TTC549 (cell line): ENCODE results near the gene TNS1.

ENCODE experiments used
- FAIRE-seq: peaks from 2 replicates; lab custom pipeline; 2012; peaks lifted over from hg19 to GRCh38; lab: Jason Lieb, UNC

The TNS1 gene

DNA sequence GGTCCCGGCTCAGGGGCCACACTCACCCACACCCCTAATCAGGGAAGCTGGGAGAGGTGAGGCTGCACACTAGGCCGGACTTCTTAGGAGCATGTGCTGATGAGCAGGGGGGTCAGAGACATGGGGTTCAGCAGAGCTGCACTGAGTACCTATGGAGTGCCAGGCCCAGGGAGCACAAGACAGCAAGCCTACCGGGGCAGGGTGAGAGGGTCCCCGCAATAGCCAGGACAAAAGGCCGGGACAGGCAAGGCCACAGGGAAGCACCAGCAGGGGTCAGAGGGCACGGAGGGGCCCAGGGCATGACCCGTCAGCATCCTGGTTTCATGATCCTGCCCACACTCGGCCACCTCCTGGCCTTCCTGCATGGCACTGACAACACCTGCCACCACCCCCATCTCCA lies 73.5 kb downstream of the TNS1 start:
- no peak for FAIRE-seq

DNA sequence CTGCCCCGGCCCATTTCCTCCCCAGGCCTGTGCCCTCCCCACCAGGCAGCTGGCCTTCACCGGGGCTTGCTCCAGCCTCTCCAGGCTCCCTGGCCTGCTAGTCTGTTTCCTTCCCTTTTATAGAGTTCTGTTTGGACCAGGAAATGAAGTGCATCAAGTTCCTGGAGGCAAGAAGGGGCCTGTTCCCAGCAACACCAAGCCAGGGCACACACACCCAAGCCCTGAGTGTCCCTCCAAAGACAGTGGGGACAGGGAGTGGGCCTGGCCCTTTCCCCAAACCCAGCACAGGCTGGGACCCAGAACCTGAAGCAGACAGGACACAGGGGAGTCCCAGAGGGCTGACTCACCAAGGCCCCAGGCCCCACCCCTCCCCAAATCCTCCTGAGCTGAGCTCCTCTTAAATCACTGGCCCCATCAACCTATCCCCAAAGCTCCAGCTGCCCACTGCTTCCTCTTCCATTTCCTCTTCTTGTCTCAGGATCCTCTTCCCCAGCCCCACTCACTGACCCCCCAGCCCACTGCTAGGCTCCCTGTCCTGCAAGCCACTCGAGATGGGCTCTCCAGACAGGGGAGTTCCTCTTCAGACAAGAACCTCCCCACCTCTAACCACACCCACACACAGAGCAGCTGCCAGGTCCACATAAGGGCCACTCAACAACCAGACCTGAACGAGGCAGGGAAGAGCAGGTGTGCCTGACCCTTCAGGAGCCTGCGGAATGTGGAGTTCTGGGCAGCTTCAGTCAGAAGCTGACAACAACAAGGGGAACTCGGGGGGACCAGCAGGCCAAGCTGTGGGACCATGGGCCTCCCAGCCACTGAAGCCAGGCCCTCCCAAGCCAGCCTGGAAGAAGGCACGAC lies 74.2 kb downstream of the TNS1 start:
- no peak for FAIRE-seq

DNA sequence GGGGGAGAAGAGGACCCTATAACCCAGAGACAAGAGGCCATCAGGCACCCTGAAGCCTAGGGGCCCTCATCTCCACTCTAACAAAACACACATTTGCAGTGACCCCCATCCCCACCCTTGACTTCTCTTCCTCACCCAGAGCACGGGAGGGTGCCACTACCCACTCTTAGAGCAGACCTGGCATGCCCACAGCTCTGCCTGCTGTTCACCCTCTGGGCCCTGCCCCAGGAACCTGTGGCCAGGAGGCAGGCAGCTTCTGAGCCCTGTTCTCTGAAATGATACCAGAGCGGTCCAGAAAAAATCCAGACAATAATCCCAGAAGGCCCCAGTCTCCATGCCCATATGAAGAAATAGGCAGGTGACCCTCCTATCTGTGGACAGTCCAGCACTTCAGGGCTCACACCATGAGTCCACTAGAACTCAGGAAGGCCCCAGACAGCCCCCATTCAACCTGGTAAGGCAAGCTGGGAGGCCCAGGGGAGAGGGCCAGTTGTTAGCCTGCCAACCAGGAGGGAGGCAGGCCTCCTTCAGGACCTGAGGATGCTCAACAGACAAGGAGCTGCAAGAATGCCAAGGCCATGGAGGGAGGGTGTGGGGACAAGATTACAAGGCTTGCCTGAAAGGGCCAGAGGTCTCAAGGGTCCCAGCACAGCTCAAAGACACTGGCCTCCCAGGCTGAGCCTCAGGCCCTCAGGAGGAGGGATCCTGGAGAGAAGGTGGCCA lies 75.0 kb downstream of the TNS1 start:
- no peak for FAIRE-seq

DNA sequence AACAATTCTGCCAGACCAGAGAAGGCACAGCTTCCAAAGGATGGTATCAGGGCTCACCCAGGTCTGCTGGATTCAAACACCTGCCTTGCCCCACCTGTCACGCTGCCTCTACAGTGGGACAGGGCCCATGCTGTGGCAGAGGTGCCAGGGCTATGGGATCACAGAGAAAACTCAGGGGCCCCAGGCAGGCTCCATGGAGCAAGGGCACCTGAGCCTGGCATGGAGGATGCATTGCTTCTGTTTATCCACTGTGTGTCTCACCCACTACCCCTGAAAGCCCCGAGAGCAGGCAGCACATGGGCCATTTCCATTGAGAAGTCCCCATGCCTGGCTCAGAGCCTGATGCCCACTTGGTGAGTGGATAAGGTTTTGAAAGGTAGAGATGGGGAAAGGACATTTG lies 76.0 kb downstream of the TNS1 start:
- no peak for FAIRE-seq

DNA sequence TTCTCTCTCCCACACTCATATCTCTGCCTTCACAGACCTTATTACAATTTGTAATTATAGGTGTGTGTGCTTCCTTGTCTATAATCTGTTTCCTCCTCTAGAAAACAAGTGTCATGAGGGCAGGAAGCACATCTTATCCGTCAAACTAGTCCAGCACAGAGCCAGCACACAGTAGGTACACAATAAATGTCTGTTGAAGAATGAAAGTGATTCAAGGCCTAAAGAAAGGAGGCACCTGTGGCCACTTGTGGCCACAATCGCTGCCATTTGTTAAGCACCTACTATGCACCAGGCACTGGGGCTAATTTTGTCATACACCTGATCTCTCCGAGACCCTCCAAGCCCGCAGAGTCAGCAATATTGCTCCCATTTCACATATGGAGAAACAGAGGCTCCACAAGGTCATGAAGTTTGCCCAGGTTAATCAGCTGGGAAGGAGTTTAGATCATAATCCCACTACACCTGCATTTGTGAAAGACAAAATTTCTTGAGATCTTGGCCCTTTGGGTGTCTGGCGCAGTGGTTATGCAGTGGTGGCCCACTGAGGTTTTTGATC lies 78.4 kb downstream of the TNS1 start:
- no peak for FAIRE-seq

DNA sequence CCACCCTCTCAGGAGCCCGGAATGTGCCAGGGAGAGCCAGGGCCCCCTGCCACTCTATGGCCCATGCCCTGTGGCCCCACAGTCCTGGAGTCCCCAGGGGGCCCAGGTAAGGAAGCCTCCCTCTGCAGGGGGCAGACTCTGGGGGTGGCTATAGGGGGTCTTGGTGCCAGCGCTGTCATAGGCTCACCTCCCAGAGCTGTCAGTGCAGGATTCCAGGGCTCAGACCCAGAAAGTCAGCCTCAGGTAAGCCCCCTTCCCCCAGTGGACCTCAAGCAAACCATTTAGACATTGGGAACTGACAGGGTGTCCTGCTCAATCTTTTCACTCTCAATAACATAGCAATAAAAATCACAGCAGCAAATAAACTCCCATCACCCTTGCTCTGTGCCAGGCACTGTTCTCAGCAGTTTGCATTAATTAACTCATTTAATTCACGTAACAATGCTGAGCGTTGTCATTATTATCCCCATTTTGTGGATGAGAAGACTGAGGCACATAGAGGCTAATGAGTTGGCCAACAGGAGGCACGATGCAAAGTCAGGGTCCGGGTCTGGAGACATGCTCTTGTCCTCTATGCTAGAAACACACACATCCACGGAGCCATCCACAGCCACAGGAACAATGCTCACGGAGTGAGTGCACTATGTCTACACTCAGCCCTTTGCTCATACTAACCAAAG lies 79.6 kb downstream of the TNS1 start:
- FAIRE-seq = no peak

DNA sequence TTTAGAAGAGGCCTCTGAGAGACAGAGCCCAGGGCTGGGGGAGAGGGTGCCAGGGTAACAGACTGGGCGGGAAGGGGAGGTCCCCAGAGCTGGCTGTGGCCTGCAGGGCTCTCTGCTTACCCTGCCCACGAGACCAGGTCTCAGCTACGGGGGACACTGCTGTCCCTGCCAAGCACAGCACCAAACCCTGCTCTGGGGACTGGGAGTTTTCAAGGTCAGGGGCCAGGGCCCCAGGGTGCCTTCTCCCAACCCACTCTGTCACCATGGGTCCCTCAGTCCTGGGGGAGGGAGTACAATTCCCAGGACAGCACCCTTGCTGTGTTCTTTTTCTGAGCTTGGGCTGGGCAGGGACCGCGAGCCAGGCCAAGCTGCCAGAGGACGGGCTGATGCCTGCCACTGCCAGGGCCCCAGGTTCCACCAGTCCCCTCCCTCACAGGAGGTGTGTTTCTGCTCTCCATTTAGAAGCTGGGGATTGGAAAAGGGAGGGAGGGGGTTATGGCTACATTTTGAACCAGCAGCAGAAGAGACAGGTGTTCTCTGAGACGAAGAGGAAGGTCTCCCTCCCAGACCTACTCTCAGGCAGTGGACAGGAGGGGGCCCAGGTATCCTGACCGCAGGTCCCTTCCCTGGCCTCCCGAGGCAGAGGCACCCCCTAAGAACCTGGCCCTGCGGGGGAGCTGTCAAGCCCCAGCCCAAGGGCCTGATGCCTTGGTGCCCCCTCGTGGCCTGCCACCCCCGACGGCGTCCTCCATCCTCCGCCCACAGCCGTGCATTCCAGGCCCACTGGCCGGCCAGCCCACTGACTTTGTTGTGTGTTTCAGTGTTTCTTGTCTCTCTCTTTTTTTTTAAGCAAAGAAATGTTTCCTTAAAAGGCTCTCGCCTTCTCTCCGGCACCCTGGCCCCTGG lies 80.4 kb downstream of the TNS1 start:
- no peak for FAIRE-seq

DNA sequence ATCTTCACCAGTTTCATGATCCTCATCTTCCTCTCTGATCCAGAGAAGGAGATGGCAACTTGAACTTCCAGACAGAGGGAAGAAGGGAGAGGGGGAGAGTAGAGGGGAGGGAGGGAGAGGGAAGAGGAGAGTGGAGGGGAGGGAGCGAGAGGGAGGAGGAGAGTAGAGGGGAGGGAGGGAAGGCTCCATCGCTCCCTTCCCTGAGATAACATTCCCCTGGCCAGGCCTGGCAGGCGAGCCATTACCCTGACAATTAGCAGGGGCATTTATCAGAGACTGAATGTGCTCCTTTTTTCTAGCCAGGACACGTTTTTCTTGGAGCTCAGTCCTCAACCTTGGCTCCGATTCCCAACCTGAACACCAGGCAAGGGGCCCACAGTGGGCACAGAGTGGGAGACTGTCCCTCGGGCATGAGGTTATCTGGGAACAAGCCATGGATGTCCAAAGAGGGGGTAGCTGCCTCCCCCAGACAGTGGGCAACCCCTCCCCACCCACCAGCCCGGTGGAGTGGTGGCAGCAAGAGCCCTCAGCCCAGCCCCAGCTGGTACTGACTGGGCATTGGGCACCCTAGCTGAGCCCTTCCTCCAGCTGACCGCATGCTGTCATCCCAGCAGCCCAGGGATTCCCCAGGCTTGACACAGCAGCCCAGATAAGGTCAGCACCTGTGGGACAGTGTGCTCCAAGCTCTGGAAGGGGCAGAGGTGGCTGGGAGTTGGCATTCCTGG lies 81.8 kb downstream of the TNS1 start:
- FAIRE-seq = no peak

DNA sequence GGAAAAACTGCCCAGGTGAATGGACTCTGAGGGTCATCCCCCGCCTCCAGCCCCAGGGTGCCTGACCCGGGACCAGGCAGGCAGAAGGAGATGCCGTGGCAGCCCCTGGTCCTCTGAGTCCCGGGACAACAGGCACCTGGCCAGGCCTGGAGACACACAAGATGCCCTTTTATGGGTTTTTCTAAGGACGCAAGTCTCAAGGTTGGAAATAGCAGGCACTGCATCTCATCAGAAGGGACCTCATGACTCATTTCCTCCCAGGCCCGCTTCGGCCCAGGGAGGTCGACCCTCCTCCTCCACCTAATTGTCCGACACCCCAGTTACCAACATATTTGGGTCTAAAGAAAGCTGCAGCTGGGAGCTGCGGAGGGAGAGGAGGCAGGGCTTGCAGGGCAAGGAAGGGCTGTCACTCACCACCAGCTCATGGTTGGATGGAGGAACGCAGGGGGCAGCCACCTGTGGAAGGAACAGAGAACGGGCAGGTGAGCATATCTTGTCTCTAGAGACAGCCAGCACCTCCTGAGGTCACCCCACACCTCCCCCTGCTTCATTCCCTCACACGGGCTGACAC lies 82.9 kb downstream of the TNS1 start:
- no peak for FAIRE-seq

DNA sequence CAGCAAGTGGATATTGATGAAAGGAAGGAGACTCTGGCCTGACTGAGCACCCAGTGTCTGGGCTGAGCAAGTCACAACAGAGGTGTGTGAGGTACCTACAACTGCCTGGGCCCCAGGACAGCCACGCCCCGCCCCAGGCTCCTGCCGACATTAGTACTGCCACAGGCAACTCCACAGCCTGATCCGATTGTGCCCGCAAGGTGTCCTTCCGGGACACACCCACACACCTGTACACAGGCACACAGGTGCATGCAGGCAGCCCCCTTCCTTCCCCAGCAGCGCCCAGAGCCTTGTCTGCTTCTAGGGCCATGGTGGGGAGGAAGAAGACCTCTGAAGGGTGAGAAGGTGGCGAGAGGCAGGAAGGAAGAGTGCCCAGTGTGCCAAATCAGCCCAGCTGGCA lies 83.6 kb downstream of the TNS1 start:
- no peak for FAIRE-seq

DNA sequence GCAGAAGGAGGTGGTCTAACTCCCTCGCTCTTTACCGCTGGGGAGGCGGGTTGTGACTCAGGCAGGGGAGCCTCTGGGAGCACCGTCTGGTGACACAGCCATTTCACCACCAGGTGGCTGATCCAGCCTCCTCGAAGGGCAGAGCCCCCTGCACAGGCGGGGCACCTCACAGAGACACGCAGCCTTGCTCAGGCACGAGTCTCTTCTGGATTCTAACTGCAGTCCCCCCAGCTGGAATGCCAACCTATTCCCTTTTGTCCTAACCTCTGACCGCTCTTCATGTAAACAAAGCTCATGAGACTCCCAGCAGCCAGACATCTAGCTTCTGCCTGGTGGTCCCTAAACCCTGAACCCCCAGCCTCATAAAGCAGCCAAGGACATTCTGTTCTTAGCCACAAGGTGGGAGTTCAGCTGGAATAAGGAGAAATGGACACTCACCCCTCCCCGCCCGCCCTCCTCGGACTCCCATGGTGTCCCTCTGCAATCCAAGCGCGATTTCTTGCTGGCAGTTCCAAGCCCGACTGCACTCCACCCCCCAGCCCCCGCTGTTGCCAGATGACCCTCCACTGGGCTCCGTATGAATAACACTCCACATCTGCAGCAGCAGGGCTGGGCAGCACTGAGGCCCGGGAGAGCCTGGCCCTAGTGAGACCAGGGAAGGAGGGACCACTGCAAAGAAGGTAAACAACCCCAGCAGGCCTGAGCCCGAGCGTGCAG lies 84.3 kb downstream of the TNS1 start:
- FAIRE-seq = no peak

DNA sequence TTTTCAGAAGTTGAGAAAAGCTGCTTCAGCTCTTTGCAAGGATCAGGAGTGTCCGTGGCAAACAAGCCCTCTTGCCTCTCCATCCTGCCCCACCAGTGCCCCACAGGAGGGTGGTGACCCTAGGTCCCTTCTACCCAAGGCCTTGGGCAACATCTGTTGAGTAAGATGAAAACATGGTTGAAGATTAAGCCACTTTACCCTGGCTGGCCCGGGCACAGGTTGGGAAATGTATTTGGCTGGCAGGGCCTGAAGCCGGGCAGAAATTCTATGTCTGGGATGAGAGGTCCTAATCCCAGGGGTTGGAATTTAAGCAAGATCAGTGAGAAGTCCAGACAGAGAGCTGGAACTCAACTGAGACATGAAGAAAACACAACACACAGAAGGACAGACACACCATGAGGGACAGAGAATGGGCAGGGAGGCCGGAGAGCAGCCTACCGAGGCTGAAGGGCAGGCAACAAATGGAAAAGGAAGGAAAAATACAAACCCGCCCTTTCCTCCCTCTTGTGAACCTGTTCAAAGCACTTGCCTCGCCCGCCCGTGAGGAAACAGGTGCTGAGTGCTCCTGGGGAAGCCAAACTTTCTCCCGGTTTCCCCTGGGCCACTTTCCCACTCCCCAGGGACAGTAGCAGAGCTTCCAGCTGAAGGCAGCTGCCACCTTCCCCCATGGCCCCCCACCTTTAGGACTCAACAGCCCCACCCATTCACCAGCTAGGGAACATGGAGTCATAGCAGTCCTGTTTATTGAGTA lies 86.1 kb downstream of the TNS1 start:
- no peak for FAIRE-seq

DNA sequence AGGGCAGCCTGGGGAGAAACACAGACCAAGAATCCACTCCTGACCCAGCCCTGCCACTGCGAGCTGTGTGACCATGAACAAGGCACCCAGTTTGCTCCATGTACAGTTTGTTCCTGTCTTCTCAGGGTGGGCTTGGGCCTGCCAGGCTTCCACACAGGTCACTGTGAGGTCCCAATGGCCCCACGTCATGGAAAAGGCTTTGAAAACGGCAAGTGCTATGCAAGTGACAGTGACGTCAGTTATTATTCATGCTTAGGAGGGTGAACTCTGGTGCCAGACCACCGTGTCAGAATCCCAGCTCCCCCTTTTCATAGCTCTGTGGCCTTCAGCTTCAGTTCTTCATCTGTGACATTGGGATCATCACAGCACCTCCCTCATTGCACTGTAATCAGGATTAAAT lies 87.1 kb downstream of the TNS1 start:
- FAIRE-seq = no peak

DNA sequence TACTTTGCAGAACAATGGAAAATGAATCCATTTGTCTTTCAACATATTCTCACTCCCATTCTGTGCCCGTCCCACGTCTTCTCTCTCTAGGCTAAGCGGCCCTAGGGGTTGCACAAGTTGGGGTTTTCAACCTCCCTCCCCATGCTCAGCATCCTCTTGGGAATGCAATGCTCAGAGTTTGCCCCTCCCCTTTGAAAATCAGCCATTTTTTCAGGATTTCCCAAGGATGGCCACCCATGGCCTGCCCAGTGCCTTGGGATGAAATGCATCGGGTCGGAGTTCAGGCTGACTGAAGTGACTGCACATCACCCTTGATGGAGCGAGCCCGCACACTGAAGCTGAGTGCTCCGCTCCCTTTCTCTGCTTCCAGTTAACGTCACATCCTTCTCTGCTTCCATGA lies 87.9 kb downstream of the TNS1 start:
- FAIRE-seq = no peak

DNA sequence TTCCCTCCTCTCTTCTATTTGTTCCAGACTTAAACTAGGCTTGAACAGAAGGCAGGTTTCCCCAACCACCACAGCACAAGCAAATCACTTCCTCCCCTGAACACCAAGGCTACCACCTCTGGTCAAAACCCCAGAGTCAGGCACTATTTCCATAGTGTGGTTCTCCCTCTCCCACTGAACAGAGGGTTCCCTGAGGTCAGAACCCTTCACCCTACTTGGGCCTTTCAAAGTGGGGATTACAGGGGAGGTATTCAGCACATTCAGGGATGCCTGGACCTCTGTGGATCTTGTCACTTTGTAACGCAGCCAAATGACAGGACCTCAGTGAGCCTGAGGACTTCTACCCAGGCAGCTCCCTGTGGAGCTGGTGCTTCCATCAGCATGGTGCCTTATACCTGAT lies 88.7 kb downstream of the TNS1 start:
- no peak for FAIRE-seq

DNA sequence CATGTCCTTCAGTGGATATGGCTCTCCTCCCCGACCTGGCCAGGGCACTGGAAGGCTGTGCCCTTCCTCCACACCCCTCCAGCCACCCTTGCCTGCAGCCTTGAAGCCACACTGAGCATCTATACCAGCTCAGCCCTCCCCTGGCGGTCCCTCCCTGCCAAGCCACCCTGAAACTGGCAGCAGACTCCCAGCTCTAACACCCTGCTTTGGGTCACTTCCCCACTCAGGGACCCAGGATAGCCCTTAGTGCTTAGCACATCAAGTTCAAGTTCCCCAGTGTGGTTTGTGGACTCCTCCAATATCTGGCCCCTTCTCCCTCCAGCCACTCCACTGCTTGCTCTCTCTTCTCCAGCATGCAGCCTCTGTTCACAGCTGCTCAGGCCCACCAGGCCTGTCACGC lies 89.4 kb downstream of the TNS1 start:
- no peak for FAIRE-seq

DNA sequence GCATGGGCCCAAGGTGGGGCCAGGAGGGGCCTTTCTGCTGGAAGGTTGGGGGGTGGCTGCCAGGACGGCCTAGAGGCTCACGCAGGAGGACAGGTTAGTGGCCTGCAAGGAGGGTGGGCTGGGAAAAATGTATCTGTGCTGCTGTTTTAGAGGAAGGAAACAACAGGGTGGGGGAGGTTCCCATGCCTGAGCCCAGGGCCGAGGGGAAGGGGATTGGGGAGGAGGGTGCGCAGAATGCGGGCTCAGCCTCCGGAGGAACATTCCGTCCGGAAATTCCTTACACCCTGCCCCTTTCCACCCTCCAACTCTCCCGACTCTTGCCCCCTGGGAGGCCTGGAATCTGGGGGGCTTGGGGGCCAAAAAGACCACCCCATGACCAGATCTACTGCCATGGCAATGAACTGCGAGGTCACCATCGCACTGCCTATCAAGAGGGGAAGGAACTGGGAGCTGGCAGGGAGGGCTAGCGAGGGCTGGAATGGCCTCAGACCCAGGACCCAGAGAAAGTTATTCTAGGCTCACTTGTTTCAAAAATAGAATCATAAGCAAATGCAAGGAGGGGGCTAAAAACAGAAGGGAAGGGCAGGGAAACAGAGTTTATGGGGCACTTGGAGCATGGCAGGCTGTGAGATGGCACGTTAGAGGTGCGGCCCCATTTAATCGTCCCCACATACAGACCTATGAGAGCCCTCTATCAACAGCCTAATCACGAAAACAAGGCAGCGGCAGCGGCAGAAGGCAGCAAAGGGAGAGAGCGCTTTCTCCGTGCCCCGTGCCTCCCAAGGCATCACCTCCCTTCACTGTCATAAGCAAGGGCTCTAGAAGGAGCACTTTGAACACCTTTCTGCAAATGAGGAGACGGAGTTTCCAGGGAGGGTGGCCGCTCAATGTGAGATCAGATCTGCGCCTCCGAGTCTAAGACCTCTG lies 90.4 kb downstream of the TNS1 start:
- no peak for FAIRE-seq
